Breast epithelium (tissue), 3 donors: ENCODE data around the gene LCN2.

Source experiments
- CTCF ChIP-seq, 3 donors: fragments of 450-650 bp; IDR thresholded peaks; one replicate each; pipeline ENCODE4 v1.5.1; 2016 to 2017; ENCODE audit warnings: antibody characterized with exemption in 3 of 3, mild to moderate bottlenecking in 3 of 3, moderate library complexity in 3 of 3
- POLR2A ChIP-seq: fragments of 450-650 bp; IDR thresholded peaks from one replicate; pipeline ENCODE4 v1.6.1; 2016; ENCODE audit warnings: antibody characterized with exemption, mild to moderate bottlenecking, moderate library complexity

GRCh38 chr9:128160603-128160987, 11.3 kb downstream of the LCN2 start:
- TF ChIP-seq POLR2A (no peak), CTCF (IDR thresholded peaks at IDR 0.05) (no peak)
